H1 (cell line): ENCODE data around the gene KCNB1. TPM values are rescaled to one million over a fixed set of nuclear protein-coding genes. Genes with fewer than 3 reads are reported as not detected.

Experiments
- EGR1 ChIP-seq: IDR thresholded peaks from 2 replicates; pipeline ENCODE4 v1.6.1; 2011; ENCODE audit warnings: low read depth, low read length, borderline replicate concordance
- FOSL1 ChIP-seq: IDR thresholded peaks from 2 replicates; pipeline ENCODE4 v1.6.1; 2011; ENCODE audit warnings: mild to moderate bottlenecking, low read depth, low read length, moderate library complexity; ENCODE audit not compliant: insufficient read depth
- GABPA ChIP-seq: IDR thresholded peaks from 2 replicates; pipeline ENCODE4 v1.6.1; 2011; ENCODE audit warnings: mild to moderate bottlenecking, low read length, moderate library complexity, borderline replicate concordance; ENCODE audit not compliant: insufficient read depth
- SAP30 ChIP-seq: fragments of 300-600 bp; sonication (generic); IDR thresholded peaks from 2 replicates; pipeline ENCODE4 v1.7.1; 2012; ENCODE audit warnings: low read length, moderate library complexity, mild to moderate bottlenecking, inconsistent platforms; ENCODE audit not compliant: insufficient read depth, insufficient replicate concordance
- SIN3A ChIP-seq, 2 experiments: IDR thresholded peaks in 1 of 2; conservative IDR thresholded peaks in 1 of 2; 2 replicates each; pipeline ENCODE4 v1.6.1; 2011 to 2012; ENCODE audit warnings: low read length in 2 of 2, improper control_type of control experiment in 1 of 2, low read depth in 1 of 2, mild to moderate bottlenecking in 1 of 2
- SIRT6 ChIP-seq: IDR thresholded peaks from one replicate; pipeline ENCODE4 v1.7.1; 2012; ENCODE audit warnings: low read length, inconsistent platforms
- USF2 ChIP-seq: IDR thresholded peaks from 2 replicates; pipeline ENCODE4 v1.6.1; 2011; ENCODE audit warnings: low read length, improper control_type of control experiment
- ZNF274 ChIP-seq: IDR thresholded peaks from 2 replicates; pipeline ENCODE4 v1.7.0; 2012; ENCODE audit warnings: low read length, borderline replicate concordance; ENCODE audit errors: extremely low read depth
- polyA plus RNA-seq, 7 experiments: library from polyadenylated mRNA; depleted of rRNA in 3 of 7; stranded (reverse) in 5 of 7; unstranded in 2 of 7; fragments of >200 nt in 5 of 7; fragments of 200-250 nt in 2 of 7; gene quantifications; 1 replicate in 5 of 7; 2 replicates in 1 of 7; 4 replicates in 1 of 7; pipeline versions ENCODE4 v1.2.1 to v1.2.3, GENCODE V29; 2011 to 2013; ENCODE audit warnings: missing spikeins in 2 of 7, mixed read lengths in 2 of 7
- total RNA-seq: library from RNA; stranded (reverse); fragmentation: NEBNext Ultra II Directional; extraction: Animal tissue kit (Norgen Biotek cat#: 25700); gene quantifications from 2 replicates; pipeline ENCODE4 v1.2.1, GENCODE V29; 2021
- TF ChIP-seq, protein P1 (sequence below): IDR thresholded peaks from 2 replicates; pipeline ENCODE4 v1.6.1; 2012; ENCODE audit warnings: inconsistent platforms

The KCNB1 gene
- total and polyA plus RNA-seq, 2 of the 8 experiments (the other 6 are each of a cell fraction or from before 2014, with no cell fraction given) = 0.58 to 0.67 TPM

GRCh38 chr20:49462626-49463025 is 19.8 kb downstream of the KCNB1 start (continued):
- no peak for TF ChIP-seq USF2
- TF ChIP-seq, protein P1, sequence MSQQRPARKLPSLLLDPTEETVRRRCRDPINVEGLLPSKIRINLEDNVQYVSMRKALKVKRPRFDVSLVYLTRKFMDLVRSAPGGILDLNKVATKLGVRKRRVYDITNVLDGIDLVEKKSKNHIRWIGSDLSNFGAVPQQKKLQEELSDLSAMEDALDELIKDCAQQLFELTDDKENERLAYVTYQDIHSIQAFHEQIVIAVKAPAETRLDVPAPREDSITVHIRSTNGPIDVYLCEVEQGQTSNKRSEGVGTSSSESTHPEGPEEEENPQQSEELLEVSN = no peak
- TF ChIP-seq ZNF274 = no peak
- no peak for TF ChIP-seq GABPA
- no peak for TF ChIP-seq SIRT6
- no peak for TF ChIP-seq FOSL1
- no peak for TF ChIP-seq EGR1
- TF ChIP-seq SAP30 = no peak
- TF ChIP-seq SIN3A (conservative IDR thresholded peaks at IDR 0.05 in 1 of 2, IDR thresholded peaks at IDR 0.05 in 1 of 2; ENCODE audit: low read depth in 1 of 2, low read length in 2 of 2) = no peak
